Activated T-cell treated with anti-CD3 and anti-CD28 coated beads, Interleukin-2, amount 50 U/mL, for 4 hours (primary cell): Measurements from ENCODE around the gene AMBRA1. TPM values are rescaled to one million over a fixed set of nuclear protein-coding genes. Genes with fewer than 3 reads are reported as not detected.

Experiments used
- ATAC-seq, 2 donors: fragments of 200-7000 bp; cut with Tn5 transposase; one replicate each; pipeline ENCODE4 v1.10.0; 2021
- DNase-seq: peaks from one replicate; pipeline ENCODE4 v3.0.0-alpha.2; 2020
- H3K27me3 Mint-ChIP-seq: one replicate; pipeline ENCODE4 v1.8.0; 2021; ENCODE audit warnings: low read depth, mixed read lengths
- H3K36me3 Mint-ChIP-seq: one replicate; pipeline ENCODE4 v1.8.0; 2022; ENCODE audit warnings: mixed read lengths; ENCODE audit not compliant: insufficient read depth
- H3K4me1 Mint-ChIP-seq: one replicate; pipeline ENCODE4 v1.8.0; 2021; ENCODE audit warnings: low read depth, mixed read lengths
- H3K4me3 Mint-ChIP-seq: one replicate; pipeline ENCODE4 v1.8.0; 2021; ENCODE audit warnings: mild to moderate bottlenecking, moderate library complexity, mixed read lengths
- H3K9me3 Mint-ChIP-seq: one replicate; pipeline ENCODE4 v1.8.0; 2021; ENCODE audit warnings: mixed read lengths
- total RNA-seq, 3 donors: library from RNA; stranded (reverse); gene quantifications; one replicate each; pipeline ENCODE4 v1.2.1, GENCODE V29; 2021

AMBRA1 gene
- total RNA-seq, 3 donors from 2014 or later: 30.7 to 36.1 (median 31.7) TPM

- Mint-ChIP-seq H3K4me1 (peaks cover 27% of the 10 kb centered on the region), H3K4me3 (no peak overlapping the region), H3K9me3 (no peaks in the 10 kb centered on the region), H3K27me3 (no peaks in the 10 kb centered on the region), H3K36me3 (peaks cover 12% of the 10 kb centered on the region)
- no peak for DNase-seq
- ATAC-seq: no peak
Measured at GRCh38 chr11:46370253-46370652, 223.6 kb downstream of the AMBRA1 start.

DNA sequence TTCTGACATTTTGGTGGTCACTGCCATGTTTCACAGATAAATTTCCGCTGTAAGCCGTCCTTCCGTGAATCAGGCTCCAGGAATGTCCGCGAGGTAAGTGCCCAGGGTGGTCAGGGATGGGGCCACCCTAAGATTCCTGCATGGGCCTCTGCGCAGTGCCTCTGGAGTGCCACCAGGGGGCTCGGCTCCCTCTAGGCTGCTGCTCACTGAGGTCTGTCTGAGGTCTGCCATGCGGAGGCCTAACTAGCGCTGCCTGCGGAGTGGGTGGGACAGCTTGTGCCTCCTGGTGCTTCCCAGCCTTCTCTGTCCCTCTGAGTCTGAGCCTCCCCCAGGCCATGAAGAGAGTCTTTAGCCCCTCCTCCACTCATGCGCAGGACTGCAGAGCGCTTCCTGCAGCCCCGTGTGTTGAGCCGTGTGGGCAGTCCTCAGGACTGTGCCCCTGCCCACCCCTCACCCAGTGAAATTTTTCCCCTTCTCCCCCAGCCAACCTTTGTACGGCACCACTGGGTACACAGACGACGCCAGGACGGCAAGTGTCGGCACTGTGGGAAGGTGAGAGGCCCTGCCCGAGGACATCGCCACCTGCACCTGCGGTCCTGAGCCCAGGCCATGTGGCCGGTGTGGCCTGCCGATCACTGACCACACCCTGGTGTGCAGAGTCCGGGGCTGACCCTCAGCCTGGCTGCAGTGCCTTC, 224.2 kb downstream of the AMBRA1 start:
- Mint-ChIP-seq H3K36me3 (peaks cover 12% of the 10 kb centered on the region), H3K9me3 (no peaks in the 10 kb centered on the region)
- ATAC-seq: peak; percentile 60 to 73

GRCh38 chr11:46367916-46368267, 225.9 kb downstream of the AMBRA1 start:
- H3K27me3 Mint-ChIP-seq: no peaks in the 10 kb centered on the region
- H3K4me1 Mint-ChIP-seq: peaks cover 47% of the 10 kb centered on the region
- ATAC-seq: no peak
- H3K4me3 Mint-ChIP-seq: no peak overlapping the region
- H3K9me3 Mint-ChIP-seq: no peaks in the 10 kb centered on the region
- no peak for DNase-seq
- H3K36me3 Mint-ChIP-seq: peaks cover 13% of the 10 kb centered on the region

More for the DNA sequence above, 224.2 kb downstream of the AMBRA1 start:
- H3K4me1 Mint-ChIP-seq: peaks cover 34% of the 10 kb centered on the region
- H3K27me3 Mint-ChIP-seq: no peaks in the 10 kb centered on the region
- H3K4me3 Mint-ChIP-seq: no peak overlapping the region
- DNase-seq: peak; percentile 53

DNA sequence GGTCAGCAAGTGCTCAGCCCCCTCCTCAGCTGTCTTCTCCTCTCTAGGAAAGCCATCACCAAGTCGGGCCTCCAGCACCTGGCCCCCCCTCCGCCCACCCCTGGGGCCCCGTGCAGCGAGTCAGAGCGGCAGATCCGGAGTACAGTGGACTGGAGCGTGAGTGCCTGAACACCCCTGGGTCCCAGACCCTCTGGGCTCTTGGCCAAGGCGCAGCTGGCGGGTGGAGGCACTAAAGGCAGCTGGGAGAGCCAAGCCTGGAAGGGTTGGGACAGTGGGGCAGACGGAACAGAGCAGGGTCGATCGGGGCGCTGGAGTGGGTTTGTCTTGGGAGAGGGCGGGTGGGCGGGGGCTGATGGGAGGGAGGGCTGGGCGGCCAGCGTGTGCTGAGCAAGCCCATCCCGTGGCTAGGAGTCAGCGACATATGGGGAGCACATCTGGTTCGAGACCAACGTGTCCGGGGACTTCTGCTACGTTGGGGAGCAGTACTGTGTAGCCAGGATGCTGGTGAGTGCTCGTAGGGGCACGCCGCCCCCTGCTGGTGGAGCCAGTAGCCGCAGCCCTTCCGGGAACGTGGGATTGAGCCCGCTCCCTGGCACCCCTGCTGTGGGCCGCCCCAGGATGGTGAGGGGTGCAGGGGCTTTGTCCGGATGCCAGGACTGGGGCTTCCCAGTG, 226.4 kb downstream of the AMBRA1 start:
- peaks cover 53% of the 10 kb centered on the region for H3K4me1 Mint-ChIP-seq
- no peak overlapping the region for H3K4me3 Mint-ChIP-seq
- DNase-seq (peak; percentile 79), ATAC-seq (peak; percentile 87 to 88)
- no peaks in the 10 kb centered on the region for H3K27me3 Mint-ChIP-seq
- no peaks in the 10 kb centered on the region for H3K9me3 Mint-ChIP-seq
- peaks cover 13% of the 10 kb centered on the region for H3K36me3 Mint-ChIP-seq

GRCh38 chr11:46366661-46367161, 227.1 kb downstream of the AMBRA1 start:
- Mint-ChIP-seq H3K4me1 (peaks cover 58% of the 10 kb centered on the region), H3K36me3 (peaks cover 13% of the 10 kb centered on the region), H3K4me3 (no peak overlapping the region), H3K27me3 (no peaks in the 10 kb centered on the region), H3K9me3 (no peaks in the 10 kb centered on the region)
- DNase-seq (no peak), ATAC-seq (peak in 1 of 2 donors; percentile 2)

GRCh38 chr11:46366260-46366659, 227.6 kb downstream of the AMBRA1 start:
- peaks cover 60% of the 10 kb centered on the region for H3K4me1 Mint-ChIP-seq
- H3K36me3 Mint-ChIP-seq: peaks cover 11% of the 10 kb centered on the region

DNA sequence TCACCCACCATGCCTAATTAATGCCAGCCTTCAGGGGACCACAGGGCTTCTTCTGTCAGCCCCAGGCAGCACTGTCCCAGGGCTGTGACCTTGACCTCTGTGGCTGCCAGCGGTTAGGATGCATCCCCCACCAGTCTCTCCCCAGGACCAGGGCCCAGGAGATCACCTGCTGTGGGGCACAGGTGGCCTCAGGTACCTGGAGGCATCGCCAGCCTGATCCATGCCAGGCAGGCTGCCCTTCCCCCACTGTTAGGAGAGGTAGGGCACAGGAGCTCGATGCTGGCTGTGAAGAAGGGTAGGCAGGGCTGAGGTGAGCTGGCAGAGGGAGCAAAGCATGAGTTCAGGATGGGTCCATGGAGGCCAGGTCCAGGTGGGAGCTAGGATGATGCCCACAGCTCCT, 229.0 kb downstream of the AMBRA1 start:
- peaks cover 7% of the 10 kb centered on the region for H3K36me3 Mint-ChIP-seq
- H3K27me3 Mint-ChIP-seq: no peaks in the 10 kb centered on the region
- peaks cover 69% of the 10 kb centered on the region for H3K4me1 Mint-ChIP-seq
- DNase-seq (no peak), ATAC-seq (no peak)
- no peak overlapping the region for H3K4me3 Mint-ChIP-seq
- no peaks in the 10 kb centered on the region for H3K9me3 Mint-ChIP-seq

More at GRCh38 chr11:46366260-46366659, 227.6 kb downstream of the AMBRA1 start:
- Mint-ChIP-seq H3K27me3 (no peaks in the 10 kb centered on the region), H3K9me3 (no peaks in the 10 kb centered on the region), H3K4me3 (no peak overlapping the region)
- DNase-seq (no peak), ATAC-seq (no peak)

GRCh38 chr11:46364056-46364455, 229.8 kb downstream of the AMBRA1 start:
- DNase-seq: no peak
- no peak for ATAC-seq
- no peaks in the 10 kb centered on the region for H3K27me3 Mint-ChIP-seq
- no peak overlapping the region for H3K4me3 Mint-ChIP-seq
- peaks cover 63% of the 10 kb centered on the region for H3K4me1 Mint-ChIP-seq
- no peaks in the 10 kb centered on the region for H3K9me3 Mint-ChIP-seq
- H3K36me3 Mint-ChIP-seq: peaks cover 4% of the 10 kb centered on the region

- no peak for DNase-seq
- Mint-ChIP-seq H3K27me3 (no peaks in the 10 kb centered on the region), H3K36me3 (peaks cover 2% of the 10 kb centered on the region), H3K9me3 (no peaks in the 10 kb centered on the region), H3K4me1 (peaks cover 64% of the 10 kb centered on the region), H3K4me3 (no peak overlapping the region)
- ATAC-seq: no peak
Measured at GRCh38 chr11:46363455-46364005, 230.3 kb downstream of the AMBRA1 start.

- no peak for DNase-seq
- ATAC-seq: no peak
- H3K4me1 Mint-ChIP-seq: peaks cover 63% of the 10 kb centered on the region
- peaks cover 2% of the 10 kb centered on the region for H3K36me3 Mint-ChIP-seq
- no peaks in the 10 kb centered on the region for H3K9me3 Mint-ChIP-seq
- peak overlapping the region; percentile 43 for H3K4me3 Mint-ChIP-seq
- no peaks in the 10 kb centered on the region for H3K27me3 Mint-ChIP-seq
Measured at GRCh38 chr11:46363031-46363407, 230.8 kb downstream of the AMBRA1 start.

DNA sequence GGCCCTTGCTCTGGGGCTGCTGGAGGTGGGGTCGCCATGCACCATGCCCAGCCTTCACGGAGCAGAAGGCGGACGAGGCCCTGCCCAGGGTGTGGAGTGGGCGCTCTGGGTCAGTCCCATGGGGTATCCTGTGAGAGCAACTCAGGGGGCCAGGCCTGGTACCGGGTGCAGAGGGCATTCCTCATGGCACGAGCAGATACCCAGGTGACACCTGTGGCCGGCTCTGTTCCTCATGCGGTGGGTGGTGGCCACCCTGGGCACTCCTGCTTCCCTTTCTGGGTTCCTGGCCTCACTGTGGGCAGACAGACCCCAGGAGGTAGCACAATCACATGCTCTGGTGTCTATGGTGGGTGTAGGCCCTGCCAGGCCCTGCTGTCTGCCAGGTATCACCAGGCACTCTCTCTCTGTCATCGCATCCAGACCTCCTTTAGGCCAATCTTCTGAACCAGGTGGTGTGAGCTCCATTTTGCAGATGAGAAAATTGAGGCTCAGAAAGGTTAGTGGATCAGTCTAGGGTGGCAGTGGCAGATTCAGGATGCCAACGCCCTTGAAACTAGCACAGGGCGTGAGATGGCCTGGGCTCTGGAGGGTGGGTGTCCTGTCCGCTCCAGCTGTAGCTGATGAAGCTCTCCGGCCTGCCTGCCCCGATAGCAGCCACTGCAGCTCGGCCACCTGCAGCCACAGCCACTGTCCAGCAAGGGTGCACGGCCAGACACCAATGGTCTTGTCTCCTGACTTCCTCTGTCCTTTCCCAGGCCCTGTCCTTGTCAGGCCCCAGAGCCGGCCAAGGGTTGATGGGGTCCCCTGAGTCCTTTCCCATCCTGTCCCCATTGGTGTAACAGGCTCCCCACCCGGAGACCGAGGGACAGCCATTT, 231.4 kb downstream of the AMBRA1 start:
- ATAC-seq (no peak), DNase-seq (no peak)
- Mint-ChIP-seq H3K4me3 (peak overlapping the region; percentile 61), H3K4me1 (peaks cover 67% of the 10 kb centered on the region), H3K9me3 (no peaks in the 10 kb centered on the region), H3K36me3 (peaks cover 2% of the 10 kb centered on the region), H3K27me3 (no peaks in the 10 kb centered on the region)

DNA sequence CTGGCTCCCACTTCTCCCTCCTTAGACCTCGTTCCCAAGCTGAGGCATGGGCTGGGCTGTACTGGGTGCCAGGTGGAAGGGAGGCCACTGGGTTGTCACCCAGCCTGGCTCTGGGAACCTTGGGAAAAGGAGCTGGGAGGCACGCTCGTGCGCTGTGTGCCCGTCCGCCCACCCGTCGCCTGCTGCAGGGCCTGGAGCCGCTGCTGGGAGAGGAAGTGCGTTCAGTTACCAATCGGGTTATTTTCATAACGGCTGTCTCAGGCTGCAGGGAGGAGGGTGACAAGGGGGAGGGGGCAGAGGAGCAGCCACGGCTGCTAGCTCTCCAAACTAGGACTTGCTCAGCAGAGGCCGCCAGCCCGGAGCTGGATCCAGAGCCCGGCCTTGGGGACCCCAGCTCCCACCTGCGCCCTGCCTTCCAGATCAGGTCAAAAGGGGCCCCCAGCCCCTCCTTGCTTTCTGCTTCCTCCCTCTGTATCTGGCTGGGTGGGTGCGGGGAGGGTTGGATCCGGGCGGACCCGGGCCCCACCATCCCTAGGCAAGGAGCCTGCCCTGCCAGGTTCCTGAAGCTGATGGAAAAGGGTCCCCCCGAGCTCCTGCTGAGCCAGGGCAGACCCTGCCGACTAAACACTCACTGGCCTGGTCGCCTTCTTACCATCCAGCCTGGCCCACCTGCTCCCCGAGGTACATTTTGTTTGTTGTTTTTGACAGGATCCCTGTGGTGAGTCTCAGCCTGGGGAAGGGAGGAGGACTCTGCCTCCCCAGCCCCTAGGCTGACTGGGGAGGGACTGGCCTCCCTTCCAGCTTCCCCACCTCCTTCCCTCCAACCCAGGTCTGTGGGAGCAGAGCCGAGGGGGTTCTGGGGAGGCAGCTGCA, 232.3 kb downstream of the AMBRA1 start:
- Mint-ChIP-seq H3K4me1 (peaks cover 70% of the 10 kb centered on the region), H3K27me3 (no peaks in the 10 kb centered on the region), H3K9me3 (no peaks in the 10 kb centered on the region), H3K36me3 (peaks cover 2% of the 10 kb centered on the region), H3K4me3 (peak overlapping the region; percentile 76)
- DNase-seq: peak; percentile 54
- ATAC-seq: peak; percentile 95

DNA sequence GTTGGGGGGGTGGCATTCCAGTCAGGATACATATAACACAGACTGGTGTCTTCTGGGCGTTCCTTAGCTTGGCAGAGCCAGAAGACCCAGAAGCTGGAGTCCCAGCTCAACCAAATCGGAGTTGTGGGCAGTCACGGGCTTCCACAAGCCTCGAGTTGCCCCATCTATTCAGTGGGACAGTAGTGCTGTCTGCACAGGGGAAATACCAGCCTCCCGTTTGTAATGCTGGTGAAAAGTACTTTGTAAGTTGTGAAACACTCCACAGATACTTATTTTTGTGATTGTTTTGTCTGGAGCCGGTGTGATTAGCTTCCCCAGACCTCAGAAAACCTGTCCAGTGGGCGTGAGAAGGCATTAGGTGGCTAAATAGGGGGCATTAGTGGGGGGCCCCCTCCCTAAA, 232.9 kb downstream of the AMBRA1 start:
- DNase-seq (no peak), ATAC-seq (peak; percentile 34 to 42)
- no peaks in the 10 kb centered on the region for H3K27me3 Mint-ChIP-seq
- H3K9me3 Mint-ChIP-seq: no peaks in the 10 kb centered on the region
- peaks cover 75% of the 10 kb centered on the region for H3K4me1 Mint-ChIP-seq
- H3K36me3 Mint-ChIP-seq: peaks cover 5% of the 10 kb centered on the region
- H3K4me3 Mint-ChIP-seq: peak overlapping the region; percentile 76
